Right cardiac atrium (tissue), 5 donors: ENCODE results near the gene MATN1. TPM values are rescaled to one million over a fixed set of nuclear protein-coding genes. Genes with fewer than 3 reads are reported as not detected.

Experiments used
- ATAC-seq, 2 donors: fragments of 200-7000 bp; cut with Tn5 transposase; one replicate each; pipeline versions ENCODE4 v1.8.0 to v1.9.1; 2020; ENCODE audit warnings: moderate library complexity in 2 of 2, mild to moderate bottlenecking in 1 of 2
- DNase-seq, 3 donors: peaks; one replicate each; pipeline ENCODE4 v3.0.0-alpha.2; 2020
- H3K27ac ChIP-seq: one replicate; pipeline ENCODE4 v1.5.1; 2013; ENCODE audit warnings: mild to moderate bottlenecking, low read length, control low read depth, moderate library complexity
- H3K27me3 ChIP-seq: one replicate; pipeline ENCODE4 v1.6.1; 2013; ENCODE audit not compliant: control insufficient read depth, insufficient read depth
- H3K4me1 ChIP-seq: one replicate; pipeline ENCODE4 v1.6.1; 2013; ENCODE audit warnings: low read length; ENCODE audit not compliant: control insufficient read depth, insufficient read depth
- H3K4me3 ChIP-seq: one replicate; pipeline ENCODE4 v1.5.1; 2013; ENCODE audit warnings: low read length, control low read depth
- H3K9me3 ChIP-seq: one replicate; pipeline ENCODE4 v1.6.1; 2013; ENCODE audit warnings: low read length; ENCODE audit not compliant: control insufficient read depth
- WGBS: extraction: QIAGEN DNeasy Blood & Tissue Kit; methylation state at CpG from one replicate; pipeline ENCODE4 v1.1.7; 2013; 5-methylcytosine and 5-hydroxymethylcytosine counted together
- intact Hi-C, 4 donors: fragments of 100-400 bp; cut with DNase I; formaldehyde crosslinking; loops; one replicate each; pipeline versions ENCODE4 v1.11.0 to v1.14.0; 2022 to 2023
- microRNA-seq, 2 donors: library from miRNA; unstranded; fragments of <30 nt; microRNA quantifications; one replicate each; pipeline ENCODE4 v1.2.0, GENCODE V29; 2020 to 2021
- polyA plus RNA-seq: library from polyadenylated mRNA; stranded (reverse); fragments of 200-250 nt; gene quantifications from one replicate; pipeline ENCODE4 v1.2.3, GENCODE V29; 2013
- total RNA-seq, 4 donors: library from RNA; stranded (reverse); fragmentation: NEBNext Ultra II Directional; extraction: Animal tissue kit (Norgen Biotek cat#: 25700); gene quantifications; one replicate each; pipeline ENCODE4 v1.2.1, GENCODE V29; 2021
- donor health status: healthy with polysubstance abuse.
- donor health status: DM: no; HTN: yes; CAD: no.
- donor health status: DM: no; HTN: no; CAD: no.
- donor health status: DM: no; HTN: yes; CAD: no; lungs with severe emphysema.
- donor health status: DM: yes; HTN: yes; CAD: no.

Gene MATN1
- total and polyA plus RNA-seq, 5 donors, result 0.07 TPM; not detected in 4

- ATAC-seq (no peak), DNase-seq (no peak)
- H3K4me3 ChIP-seq, result no peak overlapping the region
- intact Hi-C loops, result no loop called here
- H3K27me3 ChIP-seq, result no peaks in the 10 kb centered on the region
- no peak overlapping the region for H3K27ac ChIP-seq
- H3K4me1 ChIP-seq, result no peaks in the 10 kb centered on the region
- no peaks in the 10 kb centered on the region for H3K9me3 ChIP-seq
- WGBS, result 66% methylated on average over 9 of the region's 9 CpGs
These were observed 61.0 kb downstream of the MATN1 start for GRCh38 chr1:30662291-30662840.

GRCh38 chr1:30661311-30661710 is 62.1 kb downstream of the MATN1 start:
- no peaks in the 10 kb centered on the region for H3K9me3 ChIP-seq
- H3K4me3 ChIP-seq, result no peak overlapping the region
- DNase-seq (no peak), ATAC-seq (no peak)
- H3K4me1 ChIP-seq, result no peaks in the 10 kb centered on the region
- no peaks in the 10 kb centered on the region for H3K27me3 ChIP-seq
- WGBS, result 90% methylated on average over 10 of the region's 10 CpGs
- no peak overlapping the region for H3K27ac ChIP-seq
- intact Hi-C loops, result no loop called here

Small RNA genes lying within 50 kb of the gene (microRNA-seq; reads per million reads assigned to microRNA genes)
- gene MIR4420, result 0 reads per million in 2 donors

Other genes with a start within 250 kb of the MATN1 start
- 10 to 100 TPM; 25.4 to 55.1 (median 40.5) TPM for gene LAPTM5, start 34.2 kb upstream of the MATN1 start, total RNA-seq
- 14.4 TPM for gene LAPTM5, start 34.2 kb upstream of the MATN1 start, polyA plus RNA-seq
- gene SDC3, start 185.2 kb upstream of the MATN1 start, total RNA-seq, result 10 to 100 TPM; 33.2 to 39.5 (median 38.5) TPM
- 40.9 TPM for gene SDC3, start 185.2 kb upstream of the MATN1 start, polyA plus RNA-seq